Tibial nerve (tissue), 4 donors: ENCODE results near the gene SDK1. TPM values are rescaled to one million over a fixed set of nuclear protein-coding genes. Genes with fewer than 3 reads are reported as not detected.

Experiments used
- DNase-seq, 2 donors: peaks; one replicate each; pipeline ENCODE4 v3.0.0-alpha.2; 2019; ENCODE audit warnings: low spot score in 2 of 2
- H3K27ac ChIP-seq, 4 donors: fragments of 200-600 bp; sonication (generic) in 3 of 4; one replicate each; pipeline ENCODE4 v1.5.1; 2017 to 2019; ENCODE audit warnings: mild to moderate bottlenecking in 1 of 4
- H3K27me3 ChIP-seq, 2 donors: fragments of 200-600 bp; sonication (generic) in 1 of 2; one replicate each; pipeline versions ENCODE4 v1.5.1 to v1.6.0; 2017 to 2019
- H3K36me3 ChIP-seq, 3 donors: fragments of 200-600 bp; sonication (generic); one replicate each; pipeline ENCODE4 v1.5.1; 2018 to 2019
- H3K4me1 ChIP-seq, 4 donors: fragments of 200-600 bp; sonication (generic) in 3 of 4; one replicate each; pipeline ENCODE4 v1.5.1; 2017 to 2019
- H3K4me3 ChIP-seq, 4 donors: fragments of 200-600 bp; sonication (generic) in 3 of 4; one replicate each; pipeline ENCODE4 v1.5.1; 2017 to 2019; ENCODE audit warnings: mild to moderate bottlenecking in 1 of 4, moderate library complexity in 1 of 4
- H3K9me3 ChIP-seq, 4 donors: fragments of 200-600 bp; sonication (generic) in 3 of 4; one replicate each; pipeline ENCODE4 v1.5.1; 2017 to 2019
- CTCF ChIP-seq, 5 experiments: fragments of 200-600 bp in 3 of 5; fragments of 450-650 bp in 2 of 5; sonication (generic) in 3 of 5; IDR thresholded peaks; one replicate each; pipeline ENCODE4 v1.5.1; 2016 to 2019; ENCODE audit warnings: antibody characterized with exemption in 5 of 5, mild to moderate bottlenecking in 3 of 5, moderate library complexity in 2 of 5
- EP300 ChIP-seq, 2 donors: sonication (generic); formaldehyde crosslinking; IDR thresholded peaks; one replicate each; pipeline ENCODE4 v1.6.1; 2017; ENCODE audit warnings: antibody characterized with exemption in 2 of 2, mild to moderate bottlenecking in 1 of 2
- POLR2A ChIP-seq, 2 donors: fragments of 450-650 bp; IDR thresholded peaks; one replicate each; pipeline ENCODE4 v1.6.1; 2017; ENCODE audit warnings: antibody characterized with exemption in 2 of 2, mild to moderate bottlenecking in 2 of 2, moderate library complexity in 2 of 2
- WGBS, 2 donors: methylation state at CpG; one replicate each; pipeline ENCODE4 v1.1.5; 2018; 5-methylcytosine and 5-hydroxymethylcytosine counted together
- total RNA-seq, 4 donors: library from RNA; depleted of rRNA; stranded (reverse); fragments of >200 nt; gene quantifications; one replicate each; pipeline ENCODE4 v1.1.0, GENCODE V29; 2016

SDK1 gene
- total RNA-seq, 4 donors from 2014 or later = 8.2 to 16.2 (median 12.9) TPM

GRCh38 chr7:3264693-3265339 is 36.2 kb upstream of the SDK1 start:
- WGBS, 2 donors = 52 to 62% methylated on average over 9 of the region's 9 CpGs
- Histone ChIP-seq H3K36me3 (no peaks in the 10 kb centered on the region), H3K27me3 (no peaks in the 10 kb centered on the region), H3K4me3 (no peak overlapping the region), H3K27ac (no peak overlapping the region), H3K4me1 (no peaks in the 10 kb centered on the region), H3K9me3 (no peaks in the 10 kb centered on the region)
- TF ChIP-seq POLR2A (IDR thresholded peaks at IDR 0.05) = no peak
- TF ChIP-seq EP300 (IDR thresholded peaks at IDR 0.05) = no peak
- no peak for TF ChIP-seq CTCF (IDR thresholded peaks at IDR 0.05)
- DNase-seq = no peak

- Histone ChIP-seq H3K4me3 (no peak overlapping the region), H3K36me3 (no peaks in the 10 kb centered on the region), H3K27ac (no peak overlapping the region), H3K9me3 (no peaks in the 10 kb centered on the region), H3K27me3 (no peaks in the 10 kb centered on the region), H3K4me1 (no peaks in the 10 kb centered on the region)
- 90 to 94% methylated on average over 8 of the region's 8 CpGs for WGBS, 2 donors
- DNase-seq = no peak
- TF ChIP-seq POLR2A (IDR thresholded peaks at IDR 0.05) (no peak), CTCF (IDR thresholded peaks at IDR 0.05) (no peak), EP300 (IDR thresholded peaks at IDR 0.05) (no peak)
Observed at GRCh38 chr7:3265388-3265787, 35.7 kb upstream of the SDK1 start.

- no peaks in the 10 kb centered on the region for H3K36me3 ChIP-seq
- H3K9me3 ChIP-seq = no peaks in the 10 kb centered on the region
- no peak for DNase-seq
- TF ChIP-seq CTCF (IDR thresholded peaks at IDR 0.05) (no peak), EP300 (IDR thresholded peaks at IDR 0.05) (no peak), POLR2A (IDR thresholded peaks at IDR 0.05) (no peak)
- no peak overlapping the region for H3K27ac ChIP-seq
- H3K27me3 ChIP-seq = no peaks in the 10 kb centered on the region
- WGBS, 2 donors = 76 to 83% methylated on average over 4 of the region's 4 CpGs
- H3K4me3 ChIP-seq = no peak overlapping the region
- no peaks in the 10 kb centered on the region for H3K4me1 ChIP-seq
Observed at GRCh38 chr7:3266240-3266639, 34.8 kb upstream of the SDK1 start.

GRCh38 chr7:3267966-3268690 is 32.9 kb upstream of the SDK1 start:
- no peak for DNase-seq
- 52 to 55% methylated on average over 9 of the region's 9 CpGs for WGBS, 2 donors
- no peaks in the 10 kb centered on the region for H3K27me3 ChIP-seq
- H3K27ac ChIP-seq = no peak overlapping the region
- no peaks in the 10 kb centered on the region for H3K9me3 ChIP-seq
- TF ChIP-seq CTCF (IDR thresholded peaks at IDR 0.05) (no peak), POLR2A (IDR thresholded peaks at IDR 0.05) (no peak), EP300 (IDR thresholded peaks at IDR 0.05) (no peak)
- no peak overlapping the region for H3K4me3 ChIP-seq
- H3K36me3 ChIP-seq = no peaks in the 10 kb centered on the region
- no peaks in the 10 kb centered on the region for H3K4me1 ChIP-seq

GRCh38 chr7:3270362-3270761 is 30.7 kb upstream of the SDK1 start:
- TF ChIP-seq CTCF (IDR thresholded peaks at IDR 0.05) = no peak
- no peak for TF ChIP-seq EP300 (IDR thresholded peaks at IDR 0.05)
- TF ChIP-seq POLR2A (IDR thresholded peaks at IDR 0.05) = no peak
- Histone ChIP-seq H3K4me3 (no peak overlapping the region), H3K27me3 (no peaks in the 10 kb centered on the region), H3K27ac (no peak overlapping the region), H3K4me1 (no peaks in the 10 kb centered on the region), H3K9me3 (no peaks in the 10 kb centered on the region), H3K36me3 (no peaks in the 10 kb centered on the region)
- DNase-seq = no peak
